HG02610 (cell line): Measurements from ENCODE around the gene RPH3AL.
"Not testable (repeated sequence)": the region's sequence is repeated elsewhere in the genome, so short reads cannot be mapped to it uniquely, and the experiment has no call there.

Experiments
- ATAC-seq: cut with Tn5 transposase; IDR thresholded peaks from one replicate; pipeline ENCODE4 v1.9.1; 2021; ENCODE audit warnings: mild to moderate bottlenecking, moderate library complexity; ENCODE audit not compliant: unreplicated experiment

RPH3AL gene

GRCh38 chr17:379531-380465 lies 27.2 kb upstream of the RPH3AL start:
- ATAC-seq: no peak

- no peak for ATAC-seq
Observed at GRCh38 chr17:378068-378467, 25.5 kb upstream of the RPH3AL start.

- no peak for ATAC-seq
Observed at GRCh38 chr17:376936-377863, 24.6 kb upstream of the RPH3AL start.

GRCh38 chr17:373613-374230 lies 21.1 kb upstream of the RPH3AL start:
- no peak for ATAC-seq

- no peak for ATAC-seq
Observed at GRCh38 chr17:372157-373152, 19.8 kb upstream of the RPH3AL start.

GRCh38 chr17:371583-371982 lies 19.0 kb upstream of the RPH3AL start:
- ATAC-seq: no peak

- not testable (repeated sequence) for ATAC-seq
Observed at GRCh38 chr17:367656-368055, 15.0 kb upstream of the RPH3AL start.

GRCh38 chr17:366657-367615 lies 14.3 kb upstream of the RPH3AL start:
- not testable (repeated sequence) for ATAC-seq

GRCh38 chr17:364766-365165 lies 12.2 kb upstream of the RPH3AL start:
- ATAC-seq: no peak

GRCh38 chr17:364308-364707 lies 11.7 kb upstream of the RPH3AL start:
- ATAC-seq: no peak

GRCh38 chr17:362721-363120 lies 10.1 kb upstream of the RPH3AL start:
- no peak for ATAC-seq

GRCh38 chr17:360092-360750 lies 7.6 kb upstream of the RPH3AL start:
- no peak for ATAC-seq

- no peak for ATAC-seq
Observed at GRCh38 chr17:358491-359151, 6.0 kb upstream of the RPH3AL start.

- no peak for ATAC-seq
Observed at GRCh38 chr17:357644-358043, 5.0 kb upstream of the RPH3AL start.

- no peak for ATAC-seq
Observed at GRCh38 chr17:356671-357434, 4.2 kb upstream of the RPH3AL start.

GRCh38 chr17:354651-355556 lies 2.3 kb upstream of the RPH3AL start:
- ATAC-seq: no peak
